HG02571 (cell line): Measurements from ENCODE around the gene YIPF3.
A peak's percentile ranks its signal among the peaks of the same experiment; 100 is the strongest.

Experiments
- ATAC-seq: cut with Tn5 transposase; IDR thresholded peaks from one replicate; pipeline ENCODE4 v1.9.1; 2021; ENCODE audit warnings: mild to moderate bottlenecking, moderate library complexity; ENCODE audit not compliant: unreplicated experiment

YIPF3 gene

GRCh38 chr6:43493833-43494232 is 22.9 kb downstream of the YIPF3 start:
- no peak for ATAC-seq

- ATAC-seq = no peak
Observed at GRCh38 chr6:43493230-43493629, 23.5 kb downstream of the YIPF3 start.

GRCh38 chr6:43492673-43493072 is 24.1 kb downstream of the YIPF3 start:
- ATAC-seq = no peak

GRCh38 chr6:43491750-43492661 is 24.7 kb downstream of the YIPF3 start:
- no peak for ATAC-seq

GRCh38 chr6:43490523-43490939 is 26.2 kb downstream of the YIPF3 start:
- no peak for ATAC-seq

DNA sequence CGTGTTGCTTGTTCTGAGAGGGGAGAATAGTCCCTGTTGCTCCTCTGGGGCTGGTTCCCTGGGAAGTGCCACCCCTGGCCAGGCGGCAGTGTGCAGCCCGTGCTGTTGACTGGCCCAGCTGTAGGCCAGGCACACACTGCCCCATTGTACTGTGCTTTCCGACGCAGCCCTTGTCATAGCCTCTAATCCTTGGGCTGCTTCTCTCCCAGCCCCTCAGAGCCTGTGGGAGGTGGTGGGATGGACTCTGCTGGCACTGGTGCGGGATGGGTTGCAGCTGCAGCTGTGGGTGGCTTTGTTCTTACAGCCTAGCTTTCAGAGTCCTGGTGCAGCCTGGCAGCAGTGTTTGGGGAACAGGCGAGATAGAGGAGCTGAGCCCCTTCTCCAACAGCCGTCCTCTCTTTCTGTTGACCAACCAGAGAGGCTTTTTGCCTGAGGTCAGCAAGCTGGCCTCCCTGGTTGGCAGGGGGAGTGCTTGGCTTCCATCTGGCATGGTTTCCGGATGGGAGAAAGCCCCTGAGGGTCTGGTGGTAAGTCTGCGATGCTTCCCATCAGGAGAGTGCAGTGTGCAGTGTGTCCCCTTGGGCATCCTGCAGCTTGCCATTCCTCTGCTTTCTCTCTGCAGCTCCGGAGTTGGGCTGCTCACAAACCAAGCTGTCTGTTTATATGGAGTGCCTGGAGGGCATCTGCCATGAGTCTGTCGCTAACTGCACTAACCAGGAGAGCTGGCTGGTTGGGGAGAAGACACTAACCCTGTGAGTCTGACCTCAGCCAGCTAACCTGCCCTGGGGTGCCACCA is 27.3 kb downstream of the YIPF3 start:
- ATAC-seq = no peak

DNA sequence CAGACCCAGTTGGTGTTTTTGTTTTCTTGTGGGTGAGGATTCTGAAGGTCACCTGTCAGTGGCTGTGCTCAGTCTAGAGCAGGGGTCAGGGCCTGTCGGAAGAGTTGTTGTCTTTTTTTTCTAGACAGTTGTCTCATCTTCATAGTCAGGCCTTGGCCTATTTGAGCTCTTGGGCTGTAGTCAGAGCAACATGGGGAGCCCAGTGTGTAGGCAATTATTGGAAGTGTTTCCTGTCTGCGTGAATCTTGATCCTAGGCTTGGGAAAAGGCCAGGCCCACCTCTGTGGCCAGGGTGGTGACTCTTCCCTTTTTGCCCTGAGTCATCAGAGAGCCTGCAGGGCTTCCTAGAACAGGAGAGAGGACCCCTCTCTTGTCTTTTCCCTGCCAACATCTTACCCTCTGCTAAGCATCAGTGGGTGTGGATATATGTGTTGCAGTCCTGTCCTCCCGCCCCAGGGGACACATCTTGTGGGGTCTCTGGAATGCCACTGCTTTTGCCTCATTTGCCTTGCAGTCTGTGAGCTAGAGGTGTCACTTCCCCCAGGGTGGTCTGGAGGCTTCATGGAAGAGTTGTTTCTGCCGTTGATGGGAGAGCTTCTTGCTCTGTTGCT is 28.0 kb downstream of the YIPF3 start:
- ATAC-seq = no peak

GRCh38 chr6:43481591-43482236 is 35.0 kb downstream of the YIPF3 start:
- no peak for ATAC-seq

- no peak for ATAC-seq
Observed at GRCh38 chr6:43481075-43481474, 35.7 kb downstream of the YIPF3 start.

DNA sequence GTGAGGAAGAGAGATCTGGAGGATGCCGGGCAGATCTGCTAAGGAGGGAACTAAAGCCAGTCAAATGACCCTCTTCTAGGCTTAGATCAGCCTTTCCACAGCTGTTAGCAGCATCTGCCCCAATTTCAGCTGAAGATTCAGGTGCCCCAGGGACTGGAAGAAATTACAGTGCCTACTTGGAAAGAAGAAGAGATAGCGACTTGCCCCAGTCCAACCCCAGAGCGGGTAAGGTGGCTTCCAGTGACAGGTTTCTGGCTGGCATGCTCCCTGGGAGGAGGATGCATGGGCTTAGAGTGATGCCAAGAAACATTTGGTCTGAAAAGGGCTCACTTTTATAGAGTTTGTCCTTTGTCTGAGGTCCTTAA is 38.7 kb downstream of the YIPF3 start:
- ATAC-seq = no peak

DNA sequence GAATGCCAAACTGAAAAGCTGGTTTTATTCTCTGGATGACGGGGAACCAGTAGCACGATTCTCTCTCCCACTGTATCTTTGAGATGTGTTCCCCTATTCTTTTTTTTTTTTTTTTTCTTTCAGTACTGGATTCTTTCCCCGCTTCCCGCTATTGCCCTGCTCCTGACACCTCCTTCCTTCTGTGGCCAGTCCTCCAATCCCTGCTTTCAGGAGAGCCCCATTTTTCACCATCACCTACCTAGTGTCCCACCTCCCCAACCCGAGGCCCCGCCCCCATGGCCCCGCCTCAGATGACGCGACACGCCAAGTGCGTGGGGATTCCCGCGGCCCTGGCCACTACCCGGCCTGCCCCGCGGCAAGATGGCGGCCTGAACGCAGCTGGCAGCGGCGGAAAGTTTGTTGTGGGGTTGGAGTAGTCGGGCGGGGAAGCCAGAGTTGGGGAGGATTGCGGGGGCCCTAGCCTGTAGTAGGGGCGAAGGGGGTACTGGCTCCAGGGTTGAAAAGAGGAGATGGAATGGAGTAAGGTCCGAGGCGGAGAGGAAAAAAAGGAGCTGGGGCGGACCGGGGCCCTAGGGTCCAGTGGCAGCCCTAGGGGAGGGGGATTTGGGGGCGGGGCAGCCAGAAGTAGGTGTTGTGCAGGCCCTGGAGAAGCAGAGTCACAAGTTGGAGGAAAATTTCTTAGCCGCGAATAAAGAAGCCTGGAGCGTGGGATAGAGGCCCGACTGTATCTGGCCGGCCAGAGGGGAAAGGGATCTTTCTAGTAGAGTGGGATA is 39.3 kb downstream of the YIPF3 start, which contains the start of gene TJAP1:
Gene TJAP1 (plus strand): TSS at position 336 of the 773 bp plus-strand sequence. CDS start 21,432 bp downstream, outside the sequence.
- ATAC-seq = peak; percentile 98

DNA sequence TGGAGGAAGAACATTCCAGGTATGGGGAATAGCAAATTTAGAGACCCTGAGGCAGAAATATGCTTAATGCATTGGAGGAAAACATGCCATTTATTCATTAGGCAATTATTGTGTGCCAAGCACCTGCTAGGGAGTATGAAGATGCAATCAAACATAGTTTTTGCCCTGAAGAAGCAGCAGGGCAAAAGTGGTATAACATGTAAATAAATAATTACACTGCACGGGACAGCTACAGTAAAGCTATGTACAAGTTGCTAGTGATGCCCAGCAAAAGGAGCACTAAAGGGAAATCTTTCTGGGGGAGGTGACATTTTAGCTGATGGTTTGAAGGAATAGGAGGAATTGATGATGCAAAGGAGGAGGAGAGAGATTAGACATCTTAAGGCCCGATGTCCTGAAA is 40.0 kb downstream of the YIPF3 start:
- no peak for ATAC-seq

DNA sequence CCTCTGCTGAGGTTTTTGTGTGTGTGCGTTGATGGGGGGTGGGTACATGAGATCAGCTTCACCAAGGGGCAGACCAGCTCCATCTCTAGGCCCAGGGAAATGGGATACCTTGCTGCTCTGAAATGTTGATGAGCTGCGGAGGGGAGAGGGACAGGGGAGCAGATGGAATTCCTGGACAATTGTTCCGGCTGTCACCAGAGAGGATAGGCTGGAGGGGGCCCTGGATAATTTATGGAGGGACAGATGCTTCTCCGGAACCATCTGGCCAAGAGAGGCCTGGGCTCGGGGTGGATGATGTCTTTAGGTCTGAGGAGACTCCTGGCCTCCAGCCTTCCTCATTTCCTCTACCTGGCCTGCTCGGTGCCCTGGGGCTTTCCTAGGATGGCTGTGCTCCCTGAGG is 41.2 kb downstream of the YIPF3 start:
- no peak for ATAC-seq

DNA sequence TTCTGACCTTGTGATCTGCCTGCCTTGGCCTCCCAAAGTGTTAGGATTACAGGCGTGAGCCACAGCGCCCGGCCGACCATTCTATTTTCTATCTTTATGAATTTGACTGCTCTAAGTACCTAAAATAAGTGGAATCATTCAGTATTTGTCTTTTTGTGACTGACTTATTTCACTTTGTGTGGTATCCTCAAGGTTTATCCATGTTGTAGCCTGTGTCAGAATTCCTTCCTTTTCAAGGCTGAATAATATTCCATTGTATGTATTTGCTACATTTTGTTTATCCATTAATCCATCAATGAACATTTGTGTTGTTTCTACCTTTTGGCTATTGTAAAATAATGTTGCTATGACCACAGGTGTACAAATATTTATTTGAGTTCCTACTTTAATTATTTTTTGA is 44.2 kb downstream of the YIPF3 start:
- no peak for ATAC-seq

GRCh38 chr6:43471399-43471798 is 45.3 kb downstream of the YIPF3 start:
- ATAC-seq = no peak

- no peak for ATAC-seq
Observed at GRCh38 chr6:43469947-43470346, 46.8 kb downstream of the YIPF3 start.

DNA sequence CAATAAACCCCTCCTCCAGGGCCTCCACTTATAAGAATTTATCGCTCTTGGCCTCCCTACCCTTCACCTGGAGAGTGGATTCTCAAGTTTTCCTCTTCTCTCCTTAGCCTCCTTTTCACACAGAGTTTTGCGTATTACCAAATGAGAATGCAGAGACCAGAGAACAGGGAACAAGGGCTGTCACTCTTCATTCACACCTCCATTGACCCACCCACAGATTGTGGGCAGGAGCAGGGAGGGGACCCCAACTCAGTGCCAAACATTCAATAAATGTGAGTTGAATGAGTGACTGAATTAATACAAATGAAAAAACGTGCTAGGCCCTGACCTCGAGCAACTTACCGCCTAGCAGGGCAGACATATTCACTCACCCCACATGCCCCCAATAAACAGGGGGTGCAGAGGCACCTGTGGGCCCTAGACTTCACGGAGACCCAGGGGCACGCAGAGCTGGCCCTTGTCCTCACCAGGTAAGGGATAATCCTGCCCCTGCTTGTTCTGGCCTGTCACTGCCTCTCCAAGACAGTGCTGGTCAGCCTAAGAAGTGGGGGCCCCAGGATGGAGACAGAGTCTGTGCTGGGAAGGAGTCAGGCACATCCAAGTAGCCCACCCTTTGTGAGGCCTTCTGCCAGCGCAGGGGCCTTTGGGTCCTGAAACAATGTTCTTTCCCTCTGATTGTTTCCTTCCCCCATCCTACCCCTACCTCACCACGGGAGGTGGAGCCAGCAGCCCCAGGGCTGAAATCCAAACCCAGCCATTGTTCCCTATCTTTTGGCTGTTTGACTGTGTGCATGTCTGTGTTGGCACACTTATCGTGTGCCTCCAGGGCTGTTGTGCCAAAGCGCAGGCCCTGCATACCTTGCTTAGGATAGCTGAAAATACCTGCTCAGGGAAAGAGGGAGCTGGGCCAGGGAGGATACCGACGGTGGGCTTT is 47.7 kb downstream of the YIPF3 start:
- ATAC-seq = no peak

GRCh38 chr6:43468240-43468639 is 48.5 kb downstream of the YIPF3 start:
- ATAC-seq = no peak

DNA sequence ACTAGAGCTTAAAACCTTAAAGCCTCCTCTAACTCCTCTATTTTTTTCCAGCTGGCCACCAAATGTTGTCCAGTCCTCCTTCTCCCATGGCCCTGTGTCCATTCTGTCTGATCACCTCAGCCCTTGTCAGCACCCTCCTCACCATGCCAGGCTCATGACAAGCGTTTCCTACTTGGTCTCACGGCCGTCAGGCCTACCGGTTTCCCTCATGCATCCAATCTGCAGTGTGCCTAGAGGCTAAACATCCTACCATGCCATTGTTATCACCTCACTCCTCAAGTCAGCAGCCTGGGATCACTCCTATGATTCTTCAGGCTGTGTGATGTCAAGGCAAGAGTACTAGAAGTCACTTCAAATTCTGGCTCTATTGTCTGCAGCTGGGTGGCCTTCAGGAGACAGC is 49.0 kb downstream of the YIPF3 start:
- no peak for ATAC-seq
